Ovary (tissue), 9 donors: ENCODE results near the gene DDX24. TPM values are rescaled to one million over a fixed set of nuclear protein-coding genes. Genes with fewer than 3 reads are reported as not detected.

Experiments used
- DNase-seq, 5 donors: peaks; one replicate each; pipeline ENCODE4 v3.0.0-alpha.2; 2019 to 2020
- H3K27ac ChIP-seq, 2 donors: fragments of 200-600 bp; one replicate each; pipeline versions ENCODE4 v1.5.1 to v1.8.0; 2019 to 2022
- H3K27me3 ChIP-seq: fragments of 200-600 bp; one replicate; pipeline ENCODE4 v1.8.0; 2022
- H3K36me3 ChIP-seq: fragments of 200-600 bp; sonication (generic); one replicate; pipeline ENCODE4 v1.5.1; 2019
- H3K4me1 ChIP-seq: one replicate; pipeline ENCODE4 v1.8.1; 2013; ENCODE audit warnings: mild to moderate bottlenecking, moderate library complexity; ENCODE audit not compliant: insufficient read depth
- H3K4me3 ChIP-seq: fragments of 200-600 bp; sonication (generic); one replicate; pipeline ENCODE4 v1.5.1; 2017
- H3K9me3 ChIP-seq, 2 donors: fragments of 200-600 bp in 1 of 2; sonication (generic) in 1 of 2; one replicate each; pipeline versions ENCODE4 v1.5.1 to v1.8.1; 2013 to 2019; ENCODE audit warnings: mild to moderate bottlenecking in 1 of 2, moderate library complexity in 1 of 2
- CTCF ChIP-seq, 3 donors: fragments of 450-650 bp in 2 of 3; fragments of 200-600 bp in 1 of 3; IDR thresholded peaks; one replicate each; pipeline versions ENCODE4 v1.5.1 to v1.8.0; 2016 to 2022; ENCODE audit warnings: antibody characterized with exemption in 3 of 3, mild to moderate bottlenecking in 1 of 3
- EP300 ChIP-seq: sonication (generic); formaldehyde crosslinking; IDR thresholded peaks from one replicate; pipeline ENCODE4 v1.6.1; 2017; ENCODE audit warnings: antibody characterized with exemption
- POLR2A ChIP-seq: fragments of 450-650 bp; IDR thresholded peaks from one replicate; pipeline ENCODE4 v1.6.1; 2017; ENCODE audit warnings: antibody characterized with exemption, mild to moderate bottlenecking, moderate library complexity
- WGBS, 3 donors: extraction: QIAGEN DNeasy Blood & Tissue Kit in 1 of 3; methylation state at CpG; one replicate each; pipeline versions ENCODE4 v1.1.5 to v1.1.7; 2013 to 2017; 5-methylcytosine and 5-hydroxymethylcytosine counted together
- intact Hi-C, 4 donors: fragments of 100-400 bp; cut with DNase I; formaldehyde crosslinking; loops; one replicate each; pipeline versions ENCODE4 v1.11.0 to v1.15.1; 2022 to 2023
- polyA plus RNA-seq, 2 donors: library from polyadenylated mRNA; stranded (reverse); fragments of 200-250 nt in 1 of 2; fragments of 350-450 nt in 1 of 2; fragmentation: Illumina TruSeq in 1 of 2; extraction: RNeasy Lipid Tissue Mini Kit (QIAGEN cat#74804) in 1 of 2; gene quantifications; one replicate each; pipeline ENCODE4 v1.2.3, GENCODE V29; 2013 to 2014
- total RNA-seq, 7 donors: library from RNA; depleted of rRNA in 2 of 7; stranded (reverse); fragments of >200 nt in 2 of 7; fragmentation: NEBNext Ultra II Directional in 3 of 7; extraction: Animal tissue kit (Norgen Biotek cat#: 25700) in 3 of 7; gene quantifications; one replicate each; pipeline versions ENCODE4 v1.1.0 to v1.2.4, GENCODE V29; 2016 to 2023
- donor health status: DM: no; HTN: no; CAD: no; lungs with moderate emphysema.
- donor health status: DM: no; HTN: no; CAD: no.
- donor health status: Bipolar disorder and iron deficiency.
- donor health status: DM: yes; HTN: yes; CAD: no.
- donor health status: DM: no; HTN: no; CAD: no.
- donor health status: DM: yes; HTN: yes; CAD: no.

Gene DDX24
- total and polyA plus RNA-seq, 9 donors, result 98.8 to 521 (median 233) TPM

- Histone ChIP-seq H3K4me3 (no peak overlapping the region), H3K27ac (no peak overlapping the region), H3K4me1 (no peaks in the 10 kb centered on the region), H3K9me3 (no peaks in the 10 kb centered on the region), H3K27me3 (no peaks in the 10 kb centered on the region), H3K36me3 (no peaks in the 10 kb centered on the region)
- whole genome bisulfite sequencing, 3 donors, result 91 to 96% (median 94%) methylated on average over 14 of the region's 14 CpGs
- DNase-seq, result no peak
- intact Hi-C loops, result no loop called here
- TF ChIP-seq EP300, result no peak
- TF ChIP-seq CTCF (IDR thresholded peaks at IDR 0.05), result no peak
- TF ChIP-seq POLR2A, result no peak
Measured at GRCh38 chr14:94027566-94028449, 53.2 kb downstream of the DDX24 start.

GRCh38 chr14:94026889-94027469 is 54.0 kb downstream of the DDX24 start:
- TF ChIP-seq POLR2A (no peak), EP300 (no peak), CTCF (IDR thresholded peaks at IDR 0.05) (no peak)
- Histone ChIP-seq H3K36me3 (no peaks in the 10 kb centered on the region), H3K27ac (no peak overlapping the region), H3K9me3 (no peaks in the 10 kb centered on the region), H3K4me3 (peak overlapping the region; percentile 86), H3K27me3 (no peaks in the 10 kb centered on the region), H3K4me1 (no peaks in the 10 kb centered on the region)
- intact Hi-C loops, result no loop called here
- WGBS, 3 donors, result 31 to 34% (median 33%) methylated on average over 14 to 17 of the region's 17 CpGs
- peak in 1 of 5 donors; percentile 37 for DNase-seq

GRCh38 chr14:94026173-94026888 is 54.7 kb downstream of the DDX24 start, which contains the start of gene OTUB2:
Gene OTUB2, plus strand, starts transcription at chr14:94026340. Its CDS starts 198 bp downstream, at chr14:94026538.
- no peaks in the 10 kb centered on the region for H3K27me3 ChIP-seq
- intact Hi-C loops, result no loop called here
- no peak for TF ChIP-seq CTCF (IDR thresholded peaks at IDR 0.05)
- no peak for TF ChIP-seq POLR2A
- no peak for TF ChIP-seq EP300
- H3K36me3 ChIP-seq, result no peaks in the 10 kb centered on the region
- no peaks in the 10 kb centered on the region for H3K9me3 ChIP-seq
- peak; percentile 97 to 99 (median 98) for DNase-seq
- WGBS, 3 donors, result 0 to 1% (median 0%) methylated on average over 18 to 74 of the region's 74 CpGs
- H3K4me1 ChIP-seq, result no peaks in the 10 kb centered on the region
- H3K27ac ChIP-seq, result no peak within 1 kb of the TSS
- peak within 1 kb of the TSS; percentile 86 for H3K4me3 ChIP-seq

- intact Hi-C loops, result no loop called here
- WGBS, 3 donors, result 45 to 58% (median 50%) methylated on average over 6 of the region's 6 CpGs
Measured at GRCh38 chr14:94025720-94026119, 55.3 kb downstream of the DDX24 start.

More at GRCh38 chr14:94025720-94026119, 55.3 kb downstream of the DDX24 start:
- Histone ChIP-seq H3K36me3 (no peaks in the 10 kb centered on the region), H3K27me3 (no peaks in the 10 kb centered on the region), H3K9me3 (no peaks in the 10 kb centered on the region), H3K4me3 (peak overlapping the region; percentile 86), H3K4me1 (no peaks in the 10 kb centered on the region), H3K27ac (no peak overlapping the region)
- no peak for TF ChIP-seq POLR2A
- TF ChIP-seq EP300, result no peak
- no peak for TF ChIP-seq CTCF (IDR thresholded peaks at IDR 0.05)
- no peak for DNase-seq
